T-cell (primary cell): ENCODE data around the gene DEGS1. TPM values are rescaled to one million over a fixed set of nuclear protein-coding genes. Genes with fewer than 3 reads are reported as not detected.
"Not testable (repeated sequence)": the region's sequence is repeated elsewhere in the genome, so short reads cannot be mapped to it uniquely, and the experiment has no call there.

ENCODE experiments used
- ATAC-seq, 4 experiments: fragments of 200-7000 bp in 3 of 4; fragments of 150-1000 bp in 1 of 4; cut with Tn5 transposase; replicated peaks in 1 of 4; 1 replicate in 3 of 4; 2 replicates in 1 of 4; pipeline ENCODE4 v1.10.0; 2021; ENCODE audit warnings: moderate library complexity in 3 of 4, mild to moderate bottlenecking in 2 of 4, moderate number of reproducible peaks in 1 of 4
- CTCF ChIA-PET, 2 donors: fragments of 300-600 bp; sonication (Branson Sonifier 250); formaldehyde crosslinking; loops; one replicate each; lab custom pipeline; 2022; ENCODE audit warnings: antibody characterized with exemption in 2 of 2; lab: Charles Lee
- POLR2A ChIA-PET, 2 donors: fragments of 300-600 bp; sonication (Branson Sonifier 250); formaldehyde crosslinking; loops; one replicate each; lab custom pipeline; 2022; ENCODE audit warnings: antibody characterized with exemption in 2 of 2; lab: Charles Lee
- DNase-seq, 35 experiments: peaks; one replicate each; pipeline versions ENCODE4 v3.0.0 to v3.0.0-alpha.2; 2013 to 2023
- H3K27ac ChIP-seq: one replicate; pipeline ENCODE4 v1.5.1; 2013; ENCODE audit warnings: low read length
- H3K27me3 ChIP-seq, 2 experiments: replicated peaks in 1 of 2; 1 replicate in 1 of 2; 2 replicates in 1 of 2; pipeline versions ENCODE4 v1.6.1 to v1.7.0; 2013; ENCODE audit warnings: low read length in 1 of 2, mixed read lengths in 1 of 2; ENCODE audit not compliant: control insufficient read depth in 2 of 2, insufficient read depth in 2 of 2; ENCODE audit errors: extremely low read depth in 1 of 2
- H3K36me3 ChIP-seq, 2 donors: 1 replicate in 1 of 2; 2 replicates in 1 of 2; pipeline versions ENCODE4 v1.6.1 to v1.7.0; 2013; ENCODE audit warnings: low read length in 1 of 2; ENCODE audit not compliant: control insufficient read depth in 2 of 2, insufficient read depth in 1 of 2; ENCODE audit errors: extremely low read depth in 1 of 2
- H3K4me1 ChIP-seq, 2 experiments: 1 replicate in 1 of 2; 2 replicates in 1 of 2; pipeline versions ENCODE4 v1.6.1 to v1.7.0; 2013; ENCODE audit warnings: low read length in 2 of 2, mixed read lengths in 1 of 2; ENCODE audit not compliant: insufficient read depth in 2 of 2, control insufficient read depth in 1 of 2; ENCODE audit errors: extremely low read depth in 1 of 2
- H3K4me3 ChIP-seq, 2 donors: 1 replicate in 1 of 2; 2 replicates in 1 of 2; pipeline versions ENCODE4 v1.5.1 to v1.7.0; 2013; ENCODE audit warnings: mild to moderate bottlenecking in 2 of 2, low read length in 1 of 2, moderate library complexity in 1 of 2; ENCODE audit not compliant: control insufficient read depth in 1 of 2; ENCODE audit errors: extremely low read depth in 1 of 2
- H3K9me3 ChIP-seq: 2 replicates; pipeline ENCODE4 v1.7.0; 2013
- H3K27ac Mint-ChIP-seq, 2 donors: one replicate each; pipeline ENCODE4 v1.8.0; 2020 to 2021; ENCODE audit warnings: mild to moderate bottlenecking in 2 of 2, mixed read lengths in 2 of 2
- H3K27me3 Mint-ChIP-seq, 2 donors: one replicate each; pipeline ENCODE4 v1.8.0; 2021 to 2022; ENCODE audit warnings: mixed read lengths in 2 of 2
- H3K36me3 Mint-ChIP-seq: one replicate; pipeline ENCODE4 v1.8.0; 2021; ENCODE audit warnings: mixed read lengths
- H3K4me1 Mint-ChIP-seq, 3 donors: one replicate each; pipeline ENCODE4 v1.8.0; 2020 to 2022; ENCODE audit warnings: mixed read lengths in 3 of 3, mild to moderate bottlenecking in 1 of 3
- H3K4me3 Mint-ChIP-seq, 3 donors: one replicate each; pipeline ENCODE4 v1.8.0; 2020 to 2022; ENCODE audit warnings: mild to moderate bottlenecking in 3 of 3, mixed read lengths in 3 of 3, moderate library complexity in 3 of 3
- H3K9me3 Mint-ChIP-seq, 3 donors: one replicate each; pipeline ENCODE4 v1.8.0; 2020 to 2022; ENCODE audit warnings: mixed read lengths in 3 of 3
- WGBS: methylation state at CpG from one replicate; pipeline ENCODE4 v1.1.5; 2013; ENCODE audit warnings: missing lambda C conversion rate; ENCODE audit not compliant: insufficient coverage; 5-methylcytosine and 5-hydroxymethylcytosine counted together
- total RNA-seq, 35 experiments: library from RNA in 6 of 35; stranded (reverse) in 6 of 35; fragments of 120-200 nt in 1 of 35; gene quantifications; one replicate each; pipeline versions ENCODE4 v1.2.1 to v1.2.4 and lab custom pipeline; 2013 to 2026

DEGS1 gene
- total RNA-seq, 5 donors from 2014 or later (not counting 1 experiment from before 2014, with no cell fraction given) = 40.0 to 52.3 (median 44.4) TPM

GRCh38 chr1:224201383-224201782, 18.3 kb downstream of the DEGS1 start:
- Mint-ChIP-seq H3K36me3 (peaks cover 4% of the 10 kb centered on the region), H3K4me3 (no peak overlapping the region), H3K27ac (no peak overlapping the region), H3K27me3 (no peaks in the 10 kb centered on the region), H3K4me1 (peaks cover 9 to 15% (median 15%) of the 10 kb centered on the region in 3 donors), H3K9me3 (no peaks in the 10 kb centered on the region)
- DNase-seq (no peak), ATAC-seq (no peak)
- Histone ChIP-seq H3K36me3 (no peaks in the 10 kb centered on the region), H3K9me3 (no peaks in the 10 kb centered on the region), H3K27ac (no peak overlapping the region), H3K4me3 (no peak overlapping the region), H3K4me1 (peaks cover 0 to 11% of the 10 kb centered on the region in 2 experiments), H3K27me3 (no peaks in the 10 kb centered on the region)
- 100% methylated on average over 2 of the region's 5 CpGs for WGBS
- POLR2A ChIA-PET = no interaction called here
- CTCF ChIA-PET = no interaction called here

GRCh38 chr1:224201853-224202252, 18.8 kb downstream of the DEGS1 start:
- WGBS = no CpG with 5 or more reads among the region's 4 CpGs
- peaks cover 4% of the 10 kb centered on the region for H3K36me3 Mint-ChIP-seq
- CTCF ChIA-PET = no interaction called here

GRCh38 chr1:224203243-224204016, 20.4 kb downstream of the DEGS1 start:
- Histone ChIP-seq H3K27ac (no peak overlapping the region), H3K4me3 (no peak overlapping the region), H3K36me3 (no peaks in the 10 kb centered on the region), H3K9me3 (no peaks in the 10 kb centered on the region), H3K27me3 (no peaks in the 10 kb centered on the region), H3K4me1 (peaks cover 0 to 11% of the 10 kb centered on the region in 2 experiments)
- peak in 1 of 35 experiments; percentile 8 for DNase-seq
- ChIA-PET POLR2A (interaction anchor here in 1 of 2 donors (0.6 kb wide), 1 partner anchor 225 kb away, joined by 6 read pairs; no protein-coding TSS in a partner anchor), CTCF (interaction anchor here in 1 of 2 donors (0.6 kb wide), 1 partner anchor 11 kb away, joined by 3 read pairs; no protein-coding TSS in a partner anchor)
- ATAC-seq = no peak
- Mint-ChIP-seq H3K9me3 (no peaks in the 10 kb centered on the region), H3K36me3 (peaks cover 4% of the 10 kb centered on the region), H3K27ac (no peak overlapping the region), H3K4me3 (no peak overlapping the region), H3K27me3 (no peaks in the 10 kb centered on the region), H3K4me1 (peaks cover 9 to 15% (median 15%) of the 10 kb centered on the region in 3 donors)
- no CpG with 5 or more reads among the region's 8 CpGs for WGBS

More at GRCh38 chr1:224201853-224202252, 18.8 kb downstream of the DEGS1 start:
- no peak for ATAC-seq
- Histone ChIP-seq H3K27me3 (no peaks in the 10 kb centered on the region), H3K9me3 (no peaks in the 10 kb centered on the region), H3K36me3 (no peaks in the 10 kb centered on the region), H3K27ac (no peak overlapping the region), H3K4me3 (no peak overlapping the region), H3K4me1 (peaks cover 0 to 11% of the 10 kb centered on the region in 2 experiments)
- no peaks in the 10 kb centered on the region for H3K9me3 Mint-ChIP-seq
- POLR2A ChIA-PET = no interaction called here
- no peak for DNase-seq
- H3K4me3 Mint-ChIP-seq = no peak overlapping the region
- H3K4me1 Mint-ChIP-seq = peaks cover 9 to 15% (median 15%) of the 10 kb centered on the region in 3 donors
- no peak overlapping the region for H3K27ac Mint-ChIP-seq
- H3K27me3 Mint-ChIP-seq = no peaks in the 10 kb centered on the region

GRCh38 chr1:224205438-224205840, 22.4 kb downstream of the DEGS1 start:
- H3K4me3 Mint-ChIP-seq = peak overlapping the region in 2 of 3 donors; percentile 15 to 41
- Histone ChIP-seq H3K4me1 (peaks cover 0 to 11% of the 10 kb centered on the region in 2 experiments), H3K27ac (no peak overlapping the region), H3K36me3 (no peaks in the 10 kb centered on the region), H3K27me3 (no peaks in the 10 kb centered on the region), H3K4me3 (no peak overlapping the region), H3K9me3 (no peaks in the 10 kb centered on the region)
- ChIA-PET POLR2A (interaction anchor here in 1 of 2 donors (0.6 kb wide), 1 partner anchor 38 kb away, joined by 5 read pairs; no protein-coding TSS in a partner anchor), CTCF (no interaction called here)
- H3K4me1 Mint-ChIP-seq = peaks cover 9 to 15% (median 15%) of the 10 kb centered on the region in 3 donors
- no peaks in the 10 kb centered on the region for H3K9me3 Mint-ChIP-seq
- H3K27me3 Mint-ChIP-seq = no peaks in the 10 kb centered on the region
- ATAC-seq = peak in 3 of 4 experiments; percentile 60 to 72 (median 65)
- no peak overlapping the region for H3K27ac Mint-ChIP-seq
- whole genome bisulfite sequencing = 29% methylated on average over 2 of the region's 4 CpGs
- DNase-seq = peak in 9 of 35 experiments; percentile 5 to 52 (median 26)
- H3K36me3 Mint-ChIP-seq = peaks cover 4% of the 10 kb centered on the region

- Mint-ChIP-seq H3K4me3 (peak overlapping the region in 1 of 3 donors; percentile 15), H3K4me1 (peaks cover 9 to 15% (median 15%) of the 10 kb centered on the region in 3 donors)
- CTCF ChIA-PET = interaction anchor here in 1 of 2 donors (0.6 kb wide), 1 partner anchor 84 kb away, joined by 3 read pairs; no protein-coding TSS in a partner anchor
- H3K4me1 ChIP-seq = peaks cover 0 to 11% of the 10 kb centered on the region in 2 experiments
- H3K27me3 ChIP-seq, POLR2A ChIA-PET, H3K4me3 ChIP-seq, DNase-seq, H3K27ac Mint-ChIP-seq, H3K36me3 Mint-ChIP-seq, ATAC-seq, H3K36me3 ChIP-seq, H3K27ac ChIP-seq, H3K9me3 Mint-ChIP-seq, H3K27me3 Mint-ChIP-seq, H3K9me3 ChIP-seq: not testable (repeated sequence)
- 92% methylated on average over 2 of the region's 10 CpGs for WGBS
Measured at GRCh38 chr1:224205931-224206538, 23.0 kb downstream of the DEGS1 start.

GRCh38 chr1:224211206-224211962, 28.3 kb downstream of the DEGS1 start:
- WGBS = 100% methylated on average over 1 of the region's 4 CpGs
- H3K27ac ChIP-seq = no peak overlapping the region
- DNase-seq = peak in 1 of 35 experiments; percentile 22
- POLR2A ChIA-PET = no interaction called here
- H3K36me3 Mint-ChIP-seq = no peaks in the 10 kb centered on the region
- H3K4me3 Mint-ChIP-seq = no peak overlapping the region
- no peaks in the 10 kb centered on the region for H3K9me3 Mint-ChIP-seq
- no peaks in the 10 kb centered on the region for H3K27me3 ChIP-seq
- no peak overlapping the region for H3K27ac Mint-ChIP-seq
- H3K4me3 ChIP-seq = no peak overlapping the region
- no peaks in the 10 kb centered on the region for H3K27me3 Mint-ChIP-seq
- H3K36me3 ChIP-seq = no peaks in the 10 kb centered on the region
- no peaks in the 10 kb centered on the region for H3K4me1 ChIP-seq
- peaks cover 0 to 2% (median 0%) of the 10 kb centered on the region in 3 donors for H3K4me1 Mint-ChIP-seq
- no peak for ATAC-seq
- H3K9me3 ChIP-seq = no peaks in the 10 kb centered on the region
- CTCF ChIA-PET = no interaction called here
